Thyroid gland (tissue), 4 donors: Measurements from ENCODE around the gene DNPH1. TPM values are rescaled to one million over a fixed set of nuclear protein-coding genes. Genes with fewer than 3 reads are reported as not detected.

ENCODE experiments used
- DNase-seq, 2 donors: peaks; one replicate each; pipeline ENCODE4 v3.0.0-alpha.2; 2019
- H3K27ac ChIP-seq, 3 donors: fragments of 200-600 bp; sonication (generic); 1 replicate in 2 of 3; 2 replicates in 1 of 3; pipeline ENCODE4 v1.5.1; 2016 to 2019; ENCODE audit warnings: mild to moderate bottlenecking in 1 of 3, moderate library complexity in 1 of 3
- H3K27me3 ChIP-seq: fragments of 200-600 bp; sonication (generic); one replicate; pipeline ENCODE4 v1.5.1; 2019
- H3K36me3 ChIP-seq, 2 donors: fragments of 200-600 bp; sonication (generic); one replicate each; pipeline ENCODE4 v1.5.1; 2016 to 2019
- H3K4me1 ChIP-seq, 2 donors: fragments of 200-600 bp; sonication (generic); one replicate each; pipeline ENCODE4 v1.5.1; 2017 to 2019
- H3K4me3 ChIP-seq, 3 donors: fragments of 200-600 bp; sonication (generic); replicated peaks in 1 of 3; 1 replicate in 2 of 3; 2 replicates in 1 of 3; pipeline ENCODE4 v1.5.1; 2016; ENCODE audit warnings: mild to moderate bottlenecking in 1 of 3
- H3K9me3 ChIP-seq: fragments of 200-600 bp; sonication (generic); one replicate; pipeline ENCODE4 v1.5.1; 2017
- CTCF ChIP-seq, 6 experiments: fragments of 200-600 bp in 3 of 6; fragments of 450-650 bp in 3 of 6; sonication (generic) in 3 of 6; IDR thresholded peaks; one replicate each; pipeline ENCODE4 v1.5.1; 2016 to 2019; ENCODE audit warnings: antibody characterized with exemption in 6 of 6, mild to moderate bottlenecking in 2 of 6, inconsistent platforms in 1 of 6, moderate library complexity in 1 of 6
- POLR2A ChIP-seq, 2 donors: fragments of 450-650 bp; IDR thresholded peaks; one replicate each; pipeline ENCODE4 v1.6.1; 2017; ENCODE audit warnings: antibody characterized with exemption in 2 of 2, mild to moderate bottlenecking in 2 of 2, moderate library complexity in 1 of 2
- WGBS, 2 donors: methylation state at CpG; one replicate each; pipeline ENCODE4 v1.1.5; 2017; 5-methylcytosine and 5-hydroxymethylcytosine counted together
- intact Hi-C: fragments of 100-400 bp; cut with DNase I; formaldehyde crosslinking; loops from one replicate; pipeline ENCODE4 v1.15.1; 2023
- total RNA-seq, 4 donors: library from RNA; depleted of rRNA; stranded (reverse); fragments of >200 nt; gene quantifications; one replicate each; pipeline ENCODE4 v1.2.3, GENCODE V29; 2016

The DNPH1 gene
- total RNA-seq, 4 donors from 2014 or later = 33.1 to 122 (median 84.1) TPM

GRCh38 chr6:43267619-43268354, 38.5 kb upstream of the DNPH1 start:
- Histone ChIP-seq H3K36me3 (no peaks in the 10 kb centered on the region), H3K27me3 (no peaks in the 10 kb centered on the region), H3K4me3 (no peak overlapping the region), H3K27ac (peak overlapping the region in 1 of 3 donors; percentile 21), H3K4me1 (peaks cover 23 to 37% of the 10 kb centered on the region in 2 donors), H3K9me3 (no peaks in the 10 kb centered on the region)
- TF ChIP-seq POLR2A (IDR thresholded peaks at IDR 0.05) (no peak), CTCF (IDR thresholded peaks at IDR 0.05) (no peak)
- DNase-seq = no peak
- 81 to 83% methylated on average over 7 of the region's 7 CpGs for WGBS, 2 donors
- intact Hi-C loops = no loop called here

- WGBS, 2 donors = 75 to 89% methylated on average over 4 to 6 of the region's 6 CpGs
- no peak overlapping the region for H3K27ac ChIP-seq
- DNase-seq = no peak
- H3K36me3 ChIP-seq = no peaks in the 10 kb centered on the region
- H3K9me3 ChIP-seq = no peaks in the 10 kb centered on the region
- no peak overlapping the region for H3K4me3 ChIP-seq
- intact Hi-C loops = no loop called here
- TF ChIP-seq POLR2A (IDR thresholded peaks at IDR 0.05) (no peak), CTCF (IDR thresholded peaks at IDR 0.05) (no peak)
- no peaks in the 10 kb centered on the region for H3K27me3 ChIP-seq
- H3K4me1 ChIP-seq = peaks cover 14 to 28% of the 10 kb centered on the region in 2 donors
Measured at GRCh38 chr6:43265564-43265963, 36.3 kb upstream of the DNPH1 start.

- Histone ChIP-seq H3K4me1 (peaks cover 8 to 19% of the 10 kb centered on the region in 2 donors), H3K27me3 (no peaks in the 10 kb centered on the region), H3K27ac (no peak overlapping the region), H3K9me3 (no peaks in the 10 kb centered on the region), H3K4me3 (no peak overlapping the region), H3K36me3 (no peaks in the 10 kb centered on the region)
- intact Hi-C loops = loop anchor here (5.0 kb wide), 2 partner anchors 73 to 243 kb away; no protein-coding TSS in a partner anchor
- TF ChIP-seq CTCF (IDR thresholded peaks at IDR 0.05) (no peak), POLR2A (IDR thresholded peaks at IDR 0.05) (no peak)
- 87 to 88% methylated on average over 5 of the region's 5 CpGs for WGBS, 2 donors
- DNase-seq = no peak
Measured at GRCh38 chr6:43264599-43265145, 35.4 kb upstream of the DNPH1 start.

GRCh38 chr6:43263314-43264178, 34.3 kb upstream of the DNPH1 start:
- Histone ChIP-seq H3K4me3 (no peak overlapping the region), H3K27ac (no peak overlapping the region), H3K36me3 (no peaks in the 10 kb centered on the region), H3K4me1 (peaks cover 0 to 8% of the 10 kb centered on the region in 2 donors), H3K27me3 (no peaks in the 10 kb centered on the region), H3K9me3 (no peaks in the 10 kb centered on the region)
- no peak for TF ChIP-seq POLR2A (IDR thresholded peaks at IDR 0.05)
- peak; percentile 20 to 77 (median 64) for TF ChIP-seq CTCF (IDR thresholded peaks at IDR 0.05)
- 50 to 70% methylated on average over 9 to 10 of the region's 12 CpGs for WGBS, 2 donors
- DNase-seq = peak; percentile 75 to 81
- intact Hi-C loops = loop anchor here (5.0 kb wide), 2 partner anchors 74 to 244 kb away; no protein-coding TSS in a partner anchor
